ENCODE results near the gene COBL.
"Not testable (repeated sequence)": the region's sequence is repeated elsewhere in the genome, so short reads cannot be mapped to it uniquely, and the experiment has no call there.

COBL gene

GRCh38 chr7:51219261-51219988 is 97.2 kb downstream of the COBL start:
- Histone ChIP-seq H3K4me3 (ENCODE audit: low read depth, low read length) (no peak overlapping the region), H3K27ac (no peak overlapping the region), H3K27me3 (replicated peaks) (no peaks in the 10 kb centered on the region), H3K36me3 (replicated peaks) (no peaks in the 10 kb centered on the region)
- TF ChIP-seq CTCF (IDR thresholded peaks at IDR 0.05; ENCODE audit: low read depth, low read length, missing control alignments): no peak
- DNase-seq: no peak
- in situ Hi-C loops (cut with HindIII; ENCODE audit: low pct_ligation_motif_present, low sequenced_read_pairs): no loop called here

- DNase-seq: no peak
- in situ Hi-C loops (cut with HindIII; ENCODE audit: low pct_ligation_motif_present, low sequenced_read_pairs): no loop called here
- no peak overlapping the region for H3K27ac ChIP-seq
- no peaks in the 10 kb centered on the region for H3K27me3 ChIP-seq (replicated peaks)
- no peaks in the 10 kb centered on the region for H3K36me3 ChIP-seq (replicated peaks)
- no peak for TF ChIP-seq CTCF (IDR thresholded peaks at IDR 0.05; ENCODE audit: low read depth, low read length, missing control alignments)
- H3K4me3 ChIP-seq (ENCODE audit: low read depth, low read length): no peak overlapping the region
Observed at GRCh38 chr7:51217804-51218203, 98.8 kb downstream of the COBL start.

- in situ Hi-C loops (cut with HindIII; ENCODE audit: low pct_ligation_motif_present, low sequenced_read_pairs): no loop called here
- TF ChIP-seq CTCF (IDR thresholded peaks at IDR 0.05; ENCODE audit: low read depth, low read length, missing control alignments): no peak
- Histone ChIP-seq H3K27ac (no peak overlapping the region), H3K27me3 (replicated peaks) (no peaks in the 10 kb centered on the region), H3K4me3 (ENCODE audit: low read depth, low read length) (no peak overlapping the region), H3K36me3 (replicated peaks) (no peaks in the 10 kb centered on the region)
- DNase-seq: no peak
Observed at GRCh38 chr7:51214098-51214497, 102.5 kb downstream of the COBL start.

GRCh38 chr7:51213618-51214017 is 103.0 kb downstream of the COBL start:
- no peaks in the 10 kb centered on the region for H3K36me3 ChIP-seq (replicated peaks)
- H3K4me3 ChIP-seq (ENCODE audit: low read depth, low read length): no peak overlapping the region
- TF ChIP-seq CTCF (IDR thresholded peaks at IDR 0.05; ENCODE audit: low read depth, low read length, missing control alignments): no peak
- H3K27ac ChIP-seq: no peak overlapping the region
- in situ Hi-C loops (cut with HindIII; ENCODE audit: low pct_ligation_motif_present, low sequenced_read_pairs): no loop called here
- DNase-seq: no peak
- H3K27me3 ChIP-seq (replicated peaks): no peaks in the 10 kb centered on the region

GRCh38 chr7:51210766-51211165 is 105.8 kb downstream of the COBL start:
- DNase-seq: no peak
- Histone ChIP-seq H3K27ac (no peak overlapping the region), H3K27me3 (replicated peaks) (no peaks in the 10 kb centered on the region), H3K4me3 (ENCODE audit: low read depth, low read length) (no peak overlapping the region), H3K36me3 (replicated peaks) (no peaks in the 10 kb centered on the region)
- TF ChIP-seq CTCF (IDR thresholded peaks at IDR 0.05; ENCODE audit: low read depth, low read length, missing control alignments): no peak
- in situ Hi-C loops (cut with HindIII; ENCODE audit: low pct_ligation_motif_present, low sequenced_read_pairs): no loop called here

GRCh38 chr7:51209426-51209825 is 107.2 kb downstream of the COBL start:
- H3K27ac ChIP-seq: no peak overlapping the region
- DNase-seq: no peak
- TF ChIP-seq CTCF (IDR thresholded peaks at IDR 0.05; ENCODE audit: low read depth, low read length, missing control alignments): no peak
- H3K4me3 ChIP-seq (ENCODE audit: low read depth, low read length): no peak overlapping the region
- in situ Hi-C loops (cut with HindIII; ENCODE audit: low pct_ligation_motif_present, low sequenced_read_pairs): no loop called here
- no peaks in the 10 kb centered on the region for H3K27me3 ChIP-seq (replicated peaks)
- no peaks in the 10 kb centered on the region for H3K36me3 ChIP-seq (replicated peaks)

- DNase-seq; in situ Hi-C loops (cut with HindIII; ENCODE audit: low pct_ligation_motif_present, low sequenced_read_pairs); H3K27ac ChIP-seq; H3K27me3 ChIP-seq (replicated peaks); H3K36me3 ChIP-seq (replicated peaks); H3K4me3 ChIP-seq (ENCODE audit: low read depth, low read length): not testable (repeated sequence)
Observed at GRCh38 chr7:51208125-51208524, 108.5 kb downstream of the COBL start.

Data from brain microvascular endothelial cell (primary cell).